Subcutaneous adipose tissue (tissue), 4 donors: ENCODE measurements around the gene SEMA3C. TPM values are rescaled to one million over a fixed set of nuclear protein-coding genes. Genes with fewer than 3 reads are reported as not detected.

ENCODE experiments used
- total RNA-seq, 4 donors: library from RNA; depleted of rRNA; stranded (reverse); fragments of >200 nt; gene quantifications; one replicate each; pipeline ENCODE4 v1.1.0, GENCODE V29; 2016
- TF ChIP-seq, protein P1 (sequence below): fragments of 450-650 bp; IDR thresholded peaks from one replicate; pipeline ENCODE4 v1.5.1; 2016; ENCODE audit warnings: low read depth, mild to moderate bottlenecking, control low read depth, antibody characterized with exemption, moderate library complexity

Gene SEMA3C
- total RNA-seq, 4 donors from 2014 or later = 57.3 to 174 (median 96.9) TPM

DNA sequence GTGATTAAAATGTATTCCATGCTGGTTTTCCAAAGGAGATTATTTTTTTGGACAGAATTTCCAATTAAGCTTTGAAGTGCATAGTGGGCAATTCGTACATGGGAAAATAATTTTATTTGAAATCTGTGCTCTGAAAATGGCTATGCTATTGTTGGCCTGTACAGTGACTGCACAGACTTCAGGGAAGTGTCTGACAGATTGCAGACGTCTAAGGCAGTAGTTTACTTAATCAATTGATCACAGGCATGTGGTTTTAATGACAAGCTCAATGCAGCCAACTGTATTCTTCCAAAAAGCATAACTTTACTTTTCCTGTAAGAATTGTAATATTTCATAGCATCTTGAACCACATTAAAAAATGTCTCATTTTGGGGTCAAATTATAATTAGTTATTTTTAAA, 102.0 kb downstream of the SEMA3C start:
- TF ChIP-seq, protein P1, sequence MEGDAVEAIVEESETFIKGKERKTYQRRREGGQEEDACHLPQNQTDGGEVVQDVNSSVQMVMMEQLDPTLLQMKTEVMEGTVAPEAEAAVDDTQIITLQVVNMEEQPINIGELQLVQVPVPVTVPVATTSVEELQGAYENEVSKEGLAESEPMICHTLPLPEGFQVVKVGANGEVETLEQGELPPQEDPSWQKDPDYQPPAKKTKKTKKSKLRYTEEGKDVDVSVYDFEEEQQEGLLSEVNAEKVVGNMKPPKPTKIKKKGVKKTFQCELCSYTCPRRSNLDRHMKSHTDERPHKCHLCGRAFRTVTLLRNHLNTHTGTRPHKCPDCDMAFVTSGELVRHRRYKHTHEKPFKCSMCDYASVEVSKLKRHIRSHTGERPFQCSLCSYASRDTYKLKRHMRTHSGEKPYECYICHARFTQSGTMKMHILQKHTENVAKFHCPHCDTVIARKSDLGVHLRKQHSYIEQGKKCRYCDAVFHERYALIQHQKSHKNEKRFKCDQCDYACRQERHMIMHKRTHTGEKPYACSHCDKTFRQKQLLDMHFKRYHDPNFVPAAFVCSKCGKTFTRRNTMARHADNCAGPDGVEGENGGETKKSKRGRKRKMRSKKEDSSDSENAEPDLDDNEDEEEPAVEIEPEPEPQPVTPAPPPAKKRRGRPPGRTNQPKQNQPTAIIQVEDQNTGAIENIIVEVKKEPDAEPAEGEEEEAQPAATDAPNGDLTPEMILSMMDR = no peak

DNA sequence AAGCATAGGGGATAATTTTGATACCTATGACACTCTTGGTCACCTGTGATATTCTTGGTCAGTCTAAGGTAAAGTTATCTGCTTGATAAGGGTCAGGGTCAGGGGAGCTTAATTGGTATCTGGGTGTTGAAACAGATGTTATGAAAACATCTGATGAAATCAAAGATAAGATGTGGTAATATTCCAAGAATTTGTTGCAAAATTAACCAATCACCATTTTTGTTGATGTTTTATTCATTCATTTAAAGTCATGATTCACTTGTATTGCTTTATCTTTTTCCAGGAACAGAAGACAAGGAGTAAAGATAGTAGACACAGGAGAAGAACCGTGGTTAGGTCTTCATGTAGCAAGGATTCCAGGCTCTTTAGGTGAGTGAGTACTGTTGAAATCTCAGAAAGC, 103.1 kb downstream of the SEMA3C start:
- TF ChIP-seq, protein P1 = no peak

GRCh38 chr7:80809545-80809944, 109.3 kb downstream of the SEMA3C start:
- TF ChIP-seq, protein P1 = no peak

DNA sequence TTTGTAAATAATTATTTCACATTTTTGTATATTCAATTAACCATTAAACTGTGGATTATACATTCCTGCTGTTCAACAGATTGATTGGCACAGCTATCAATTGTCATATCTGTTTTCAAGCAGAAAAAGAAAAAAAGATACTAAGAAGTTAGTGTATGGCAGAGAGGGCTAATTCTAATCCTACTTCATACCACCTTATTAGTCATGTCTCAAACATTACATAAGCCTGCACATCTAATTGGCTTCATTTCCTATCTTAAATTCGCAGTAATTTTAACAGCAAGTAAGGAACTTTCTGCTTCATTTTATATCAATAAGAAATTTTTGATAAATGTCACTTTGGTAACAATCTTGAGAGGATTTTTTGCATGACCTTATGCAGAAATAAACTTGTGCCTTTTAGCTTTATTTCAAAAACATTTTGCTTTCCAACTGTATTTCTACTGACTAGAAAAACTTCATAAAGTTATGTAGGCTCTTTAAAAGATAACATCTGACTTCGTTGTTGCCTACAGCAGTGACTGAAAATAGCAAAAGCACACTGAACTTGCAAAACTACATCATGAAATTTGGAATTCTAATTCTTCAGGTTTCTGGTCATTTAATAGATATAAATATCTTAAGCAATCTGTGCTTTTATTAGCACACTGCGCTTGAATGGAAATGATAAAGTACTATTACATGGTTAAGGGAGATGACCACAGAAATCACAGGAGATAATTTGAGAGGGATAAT, 111.5 kb downstream of the SEMA3C start:
- TF ChIP-seq, protein P1 = no peak

DNA sequence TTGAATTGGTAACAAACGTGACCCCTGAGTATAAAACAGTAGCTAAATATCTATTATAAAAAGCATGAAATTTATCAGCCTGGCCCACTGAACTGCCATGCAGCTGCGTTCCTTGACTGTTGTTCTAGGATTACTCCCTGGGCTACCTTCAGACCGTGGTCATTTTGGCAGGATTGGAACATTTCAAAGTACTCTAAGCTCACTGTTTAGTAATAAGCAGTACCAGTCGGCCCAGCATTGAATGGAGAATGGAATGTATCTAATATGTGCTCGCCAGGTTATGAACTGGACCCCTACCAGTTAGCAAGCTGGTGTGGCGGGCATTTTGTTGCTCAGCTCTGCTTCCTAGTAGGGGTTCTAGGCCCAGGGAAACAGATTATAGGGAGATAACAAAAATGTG, 112.2 kb downstream of the SEMA3C start:
- TF ChIP-seq, protein P1 = no peak

DNA sequence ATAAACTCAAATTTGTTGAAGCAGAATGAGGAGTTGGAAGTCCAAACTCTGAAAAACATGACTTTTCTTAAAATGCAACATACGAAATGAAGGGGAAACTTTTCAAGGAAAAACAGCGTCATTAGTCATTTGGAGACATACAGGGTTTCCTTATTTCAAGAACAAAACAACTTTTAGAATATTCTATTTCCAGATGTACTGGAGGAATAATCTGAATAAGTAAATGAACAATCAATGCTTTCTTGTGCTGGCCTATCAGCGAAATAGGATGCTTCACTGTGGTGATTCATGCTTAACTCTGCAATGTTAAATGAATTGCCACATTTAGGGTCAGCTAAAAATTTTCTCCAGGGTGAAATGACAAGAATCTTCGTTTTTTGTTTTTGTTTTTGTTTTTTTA, 114.3 kb downstream of the SEMA3C start:
- TF ChIP-seq, protein P1 = no peak

- TF ChIP-seq, protein P1 = no peak
These were observed 116.3 kb downstream of the SEMA3C start for GRCh38 chr7:80802527-80802926.
